ENCODE data around the gene C2CD5. TPM values are rescaled to one million over a fixed set of nuclear protein-coding genes. Genes with fewer than 3 reads are reported as not detected.

The C2CD5 gene
- total and polyA plus RNA-seq, 8 donors, result 34.4 to 98.3 (median 75.6) TPM

DNA sequence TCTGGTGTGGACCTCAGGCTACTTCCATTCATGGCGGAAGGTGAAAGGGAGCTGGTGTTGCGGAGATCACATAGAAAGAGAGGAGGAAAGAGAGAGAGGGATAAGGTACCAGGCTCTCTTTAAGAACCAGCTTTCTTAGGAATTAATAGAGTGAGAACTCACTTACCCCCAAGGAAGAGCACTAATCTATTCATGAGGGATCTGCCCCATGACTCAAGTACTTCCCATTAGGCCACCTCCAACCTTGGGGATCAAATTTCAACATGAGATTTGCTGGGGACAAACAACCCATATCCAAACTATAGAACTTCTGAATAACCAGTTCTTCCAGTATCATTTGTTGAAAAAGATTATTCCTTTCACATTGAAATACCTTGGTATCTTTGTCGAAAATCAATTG lies 34.0 kb upstream of the C2CD5 start:
- no peaks in the 10 kb centered on the region for H3K27me3 ChIP-seq
- H3K4me3 ChIP-seq, result no peak overlapping the region
- DNase-seq (no peak), ATAC-seq (no peak)
- no peaks in the 10 kb centered on the region for H3K4me1 ChIP-seq
- intact Hi-C loops (cut with DNase I), result no loop called here
- H3K27ac ChIP-seq, result no peak overlapping the region
- no peaks in the 10 kb centered on the region for H3K9me3 ChIP-seq
- TF ChIP-seq, protein P1, sequence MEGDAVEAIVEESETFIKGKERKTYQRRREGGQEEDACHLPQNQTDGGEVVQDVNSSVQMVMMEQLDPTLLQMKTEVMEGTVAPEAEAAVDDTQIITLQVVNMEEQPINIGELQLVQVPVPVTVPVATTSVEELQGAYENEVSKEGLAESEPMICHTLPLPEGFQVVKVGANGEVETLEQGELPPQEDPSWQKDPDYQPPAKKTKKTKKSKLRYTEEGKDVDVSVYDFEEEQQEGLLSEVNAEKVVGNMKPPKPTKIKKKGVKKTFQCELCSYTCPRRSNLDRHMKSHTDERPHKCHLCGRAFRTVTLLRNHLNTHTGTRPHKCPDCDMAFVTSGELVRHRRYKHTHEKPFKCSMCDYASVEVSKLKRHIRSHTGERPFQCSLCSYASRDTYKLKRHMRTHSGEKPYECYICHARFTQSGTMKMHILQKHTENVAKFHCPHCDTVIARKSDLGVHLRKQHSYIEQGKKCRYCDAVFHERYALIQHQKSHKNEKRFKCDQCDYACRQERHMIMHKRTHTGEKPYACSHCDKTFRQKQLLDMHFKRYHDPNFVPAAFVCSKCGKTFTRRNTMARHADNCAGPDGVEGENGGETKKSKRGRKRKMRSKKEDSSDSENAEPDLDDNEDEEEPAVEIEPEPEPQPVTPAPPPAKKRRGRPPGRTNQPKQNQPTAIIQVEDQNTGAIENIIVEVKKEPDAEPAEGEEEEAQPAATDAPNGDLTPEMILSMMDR (IDR thresholded peaks at IDR 0.05), result no peak
- no peaks in the 10 kb centered on the region for H3K36me3 ChIP-seq

DNA sequence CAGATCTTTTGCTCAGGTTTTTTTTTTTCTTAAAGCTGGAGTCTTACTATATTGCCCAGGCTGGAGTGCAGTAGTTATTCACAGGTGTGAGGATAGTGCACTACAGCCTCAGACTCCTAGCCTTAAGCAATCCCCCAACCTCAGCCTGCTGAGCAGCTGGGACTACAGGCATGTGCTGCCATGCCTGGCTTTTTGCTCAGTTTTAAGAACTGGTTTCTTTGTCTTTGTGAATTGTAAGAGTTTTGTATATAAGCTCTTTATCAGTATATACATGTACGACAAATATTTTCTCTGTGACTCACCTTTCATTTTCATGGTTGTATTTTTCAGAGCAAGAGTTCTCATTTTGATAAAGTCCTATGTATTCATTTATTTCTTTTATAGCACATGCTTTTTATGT lies 33.3 kb upstream of the C2CD5 start:
- DNase-seq (no peak), ATAC-seq (no peak)
- Histone ChIP-seq H3K36me3 (no peaks in the 10 kb centered on the region), H3K4me1 (no peaks in the 10 kb centered on the region), H3K9me3 (no peaks in the 10 kb centered on the region), H3K27ac (no peak overlapping the region), H3K27me3 (no peaks in the 10 kb centered on the region), H3K4me3 (no peak overlapping the region)
- TF ChIP-seq, protein P1 (IDR thresholded peaks at IDR 0.05), result no peak
- intact Hi-C loops (cut with DNase I), result no loop called here

DNA sequence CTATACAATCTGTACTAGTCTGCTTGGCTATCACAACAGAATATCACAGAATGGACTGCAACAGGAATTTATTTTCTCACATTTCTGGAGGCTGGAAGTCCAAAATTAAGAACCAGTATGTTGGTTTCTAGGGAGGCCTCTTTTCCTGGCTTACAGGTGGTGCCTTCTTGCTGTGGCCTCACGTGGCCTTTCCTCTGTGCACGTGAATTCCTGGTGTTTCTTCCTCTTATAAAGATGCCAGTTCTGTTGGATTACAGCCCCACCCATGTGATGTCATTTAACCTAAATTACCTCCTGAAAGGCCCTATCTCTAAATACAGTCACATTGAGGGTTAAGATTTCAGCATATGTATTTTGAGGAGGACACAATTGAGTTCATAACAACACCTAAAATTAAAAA lies 32.1 kb upstream of the C2CD5 start:
- intact Hi-C loops (cut with DNase I), result no loop called here
- Histone ChIP-seq H3K27me3 (no peaks in the 10 kb centered on the region), H3K27ac (no peak overlapping the region), H3K4me1 (no peaks in the 10 kb centered on the region), H3K4me3 (no peak overlapping the region), H3K36me3 (no peaks in the 10 kb centered on the region), H3K9me3 (no peaks in the 10 kb centered on the region)
- DNase-seq, result no peak
- TF ChIP-seq, protein P1 (IDR thresholded peaks at IDR 0.05), result no peak
- no peak for ATAC-seq

DNA sequence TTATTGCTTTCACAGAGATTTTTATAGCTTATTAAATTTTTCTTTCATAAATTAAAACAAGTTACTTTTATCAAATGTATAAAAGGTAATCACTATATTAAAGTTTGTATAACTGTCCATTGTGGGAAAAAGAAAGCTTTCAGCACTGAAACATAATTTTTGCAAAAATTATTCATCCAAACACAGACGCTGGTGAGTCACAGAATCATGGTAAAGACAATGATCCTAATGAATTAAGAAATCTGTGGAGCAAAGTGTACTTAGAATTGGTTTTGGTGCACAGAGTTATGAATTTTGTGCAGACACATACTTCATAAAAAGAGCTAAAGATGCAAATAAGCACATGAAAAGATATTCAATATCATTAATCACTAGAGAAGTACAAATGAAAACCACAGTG lies 31.7 kb upstream of the C2CD5 start:
- DNase-seq, result no peak
- TF ChIP-seq, protein P1 (IDR thresholded peaks at IDR 0.05), result no peak
- intact Hi-C loops (cut with DNase I), result no loop called here
- no peaks in the 10 kb centered on the region for H3K9me3 ChIP-seq
- no peaks in the 10 kb centered on the region for H3K36me3 ChIP-seq
- no peaks in the 10 kb centered on the region for H3K27me3 ChIP-seq
- no peaks in the 10 kb centered on the region for H3K4me1 ChIP-seq
- no peak overlapping the region for H3K27ac ChIP-seq
- ATAC-seq, result no peak
- no peak overlapping the region for H3K4me3 ChIP-seq

DNA sequence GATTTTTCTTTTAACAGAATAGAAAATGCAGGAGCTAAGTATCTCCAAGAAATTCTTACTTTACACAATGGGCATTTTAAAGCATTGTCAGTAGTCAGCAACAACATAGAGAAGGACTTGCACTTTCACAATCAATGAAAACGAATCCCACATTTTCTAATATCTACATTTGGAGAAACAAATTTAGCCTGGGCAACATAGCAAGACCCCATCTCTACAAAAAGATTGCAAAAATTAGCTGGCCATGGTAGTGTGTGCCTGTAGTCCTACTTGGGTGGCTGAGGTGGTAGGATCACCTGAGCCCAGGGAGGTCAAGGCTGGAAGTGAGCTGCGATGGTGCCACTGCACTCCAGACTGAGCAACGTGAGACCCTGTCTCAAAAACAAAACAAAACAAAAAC lies 30.6 kb upstream of the C2CD5 start:
- intact Hi-C loops (cut with DNase I), result no loop called here
- no peaks in the 10 kb centered on the region for H3K36me3 ChIP-seq
- TF ChIP-seq, protein P1 (IDR thresholded peaks at IDR 0.05), result no peak
- DNase-seq, result no peak
- H3K4me1 ChIP-seq, result no peaks in the 10 kb centered on the region
- no peak overlapping the region for H3K4me3 ChIP-seq
- H3K27me3 ChIP-seq, result no peaks in the 10 kb centered on the region
- no peaks in the 10 kb centered on the region for H3K9me3 ChIP-seq
- no peak for ATAC-seq
- H3K27ac ChIP-seq, result no peak overlapping the region
